Measurements from ENCODE around the gene HS6ST2.

DNA sequence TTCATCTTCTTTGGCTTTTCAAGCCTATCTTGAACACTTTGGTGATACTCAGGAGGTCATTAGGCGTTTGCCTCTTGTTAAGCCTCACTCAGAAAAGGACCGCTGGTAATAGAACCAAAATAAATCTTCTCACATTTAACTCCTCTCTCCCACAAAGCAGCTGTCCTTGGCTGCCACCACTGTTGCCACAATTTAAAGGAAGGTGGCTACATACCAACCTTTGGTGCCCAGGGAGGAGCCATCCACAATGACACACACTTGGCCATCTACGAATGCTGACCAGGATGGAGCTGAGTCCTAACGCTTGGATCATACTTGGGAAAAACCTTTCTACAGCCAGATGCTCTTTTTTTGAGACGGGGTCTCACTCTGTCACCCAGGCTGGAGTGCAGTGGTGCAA lies 210.2 kb downstream of the HS6ST2 start:
- TF ChIP-seq, protein P1, sequence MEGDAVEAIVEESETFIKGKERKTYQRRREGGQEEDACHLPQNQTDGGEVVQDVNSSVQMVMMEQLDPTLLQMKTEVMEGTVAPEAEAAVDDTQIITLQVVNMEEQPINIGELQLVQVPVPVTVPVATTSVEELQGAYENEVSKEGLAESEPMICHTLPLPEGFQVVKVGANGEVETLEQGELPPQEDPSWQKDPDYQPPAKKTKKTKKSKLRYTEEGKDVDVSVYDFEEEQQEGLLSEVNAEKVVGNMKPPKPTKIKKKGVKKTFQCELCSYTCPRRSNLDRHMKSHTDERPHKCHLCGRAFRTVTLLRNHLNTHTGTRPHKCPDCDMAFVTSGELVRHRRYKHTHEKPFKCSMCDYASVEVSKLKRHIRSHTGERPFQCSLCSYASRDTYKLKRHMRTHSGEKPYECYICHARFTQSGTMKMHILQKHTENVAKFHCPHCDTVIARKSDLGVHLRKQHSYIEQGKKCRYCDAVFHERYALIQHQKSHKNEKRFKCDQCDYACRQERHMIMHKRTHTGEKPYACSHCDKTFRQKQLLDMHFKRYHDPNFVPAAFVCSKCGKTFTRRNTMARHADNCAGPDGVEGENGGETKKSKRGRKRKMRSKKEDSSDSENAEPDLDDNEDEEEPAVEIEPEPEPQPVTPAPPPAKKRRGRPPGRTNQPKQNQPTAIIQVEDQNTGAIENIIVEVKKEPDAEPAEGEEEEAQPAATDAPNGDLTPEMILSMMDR (IDR thresholded peaks at IDR 0.05): no peak
- TF ChIP-seq POLR2A (IDR thresholded peaks at IDR 0.05): no peak
